K562 (cell line): Measurements from ENCODE around the gene SRF. TPM values are rescaled to one million over a fixed set of nuclear protein-coding genes. Genes with fewer than 3 reads are reported as not detected.

Experiments
- ATAC-seq: fragments of 200-7000 bp; cut with Tn5 transposase; 3 replicates; pipeline ENCODE4 v1.9.1; 2020; ENCODE audit warnings: moderate library complexity
- BruUV-seq: library from RNA; stranded (reverse); fragments of 400-500 nt; replicated peaks from 2 replicates; lab custom pipeline; 2021; lab: Mats Ljungman, UMichigan
- CTCF ChIA-PET: fragments of 300-600 bp; formaldehyde crosslinking; extraction: SDS; loops from one replicate; lab custom pipeline; 2021; ENCODE audit warnings: low intra/inter-chr PET ratio; lab: Yijun Ruan, JAX
- POLR2A ChIA-PET: fragments of 300-600, 350-650 bp; sonication (Branson Sonifier 250); formaldehyde crosslinking; extraction: SDS; loops from one replicate; lab custom pipeline; 2021; ENCODE audit warnings: antibody characterized with exemption, inconsistent platforms; lab: Yijun Ruan, JAX
- DNase-seq, 4 experiments: peaks; one replicate each; pipeline versions ENCODE4 v3.0.0 to v3.0.0-alpha.2; 2011 to 2018; ENCODE audit warnings: low spot score in 3 of 4, mixed read lengths in 3 of 4; ENCODE audit errors: extremely low read depth in 1 of 4
- FAIRE-seq: peaks from 2 replicates; lab custom pipeline; 2011; peaks lifted over from hg19 to GRCh38; lab: Jason Lieb, UNC
- H2AFZ ChIP-seq: 2 replicates; pipeline ENCODE4 v1.6.0; 2011; ENCODE audit warnings: low read depth, low read length, control low read depth, inconsistent platforms
- H3K27ac ChIP-seq: fragments of 200-600 bp; 3 replicates; pipeline ENCODE4 v1.8.0; 2011; ENCODE audit warnings: low read depth, mild to moderate bottlenecking, control low read depth, inconsistent platforms, low read length, moderate library complexity, mixed read lengths; ENCODE audit errors: extremely low read depth
- H3K27me3 ChIP-seq, 2 experiments: fragments of 300-600 bp in 1 of 2; 2 replicates in 1 of 2; 3 replicates in 1 of 2; pipeline versions ENCODE4 v1.6.0 to v1.8.0; 2011; ENCODE audit warnings: inconsistent platforms in 2 of 2, low read length in 2 of 2, mild to moderate bottlenecking in 1 of 2, mixed read lengths in 1 of 2, moderate library complexity in 1 of 2; ENCODE audit not compliant: control insufficient read depth in 2 of 2, insufficient read depth in 2 of 2
- H3K36me3 ChIP-seq: fragments of 300-600 bp; 3 replicates; pipeline ENCODE4 v1.8.0; 2011; ENCODE audit warnings: mild to moderate bottlenecking, low read length, inconsistent platforms; ENCODE audit not compliant: control insufficient read depth, insufficient read depth
- H3K4me1 ChIP-seq, 2 experiments: fragments of 200-600 bp in 1 of 2; replicated peaks in 1 of 2; 2 replicates in 1 of 2; 3 replicates in 1 of 2; pipeline versions ENCODE4 v1.5.1 to v1.8.0; 2011; ENCODE audit warnings: inconsistent platforms in 2 of 2, low read length in 2 of 2, mild to moderate bottlenecking in 1 of 2, mixed read lengths in 1 of 2, moderate library complexity in 1 of 2; ENCODE audit not compliant: control insufficient read depth in 2 of 2, insufficient read depth in 2 of 2
- H3K4me2 ChIP-seq: 2 replicates; pipeline ENCODE4 v1.6.1; 2011; ENCODE audit warnings: low read length, control low read depth, inconsistent platforms, mixed read lengths; ENCODE audit not compliant: insufficient read depth
- H3K4me3 ChIP-seq: fragments of 200-600 bp; sonication (generic), shearing (Covaris generic); 2 replicates; pipeline ENCODE4 v1.5.1; 2016; ENCODE audit warnings: control low read depth, inconsistent platforms
- H3K79me2 ChIP-seq: fragments of 200-600 bp; 3 replicates; pipeline ENCODE4 v1.8.0; 2011; ENCODE audit warnings: low read length, inconsistent platforms; ENCODE audit not compliant: control insufficient read depth, insufficient read depth
- H3K9ac ChIP-seq, 2 experiments: 2 replicates each; pipeline versions ENCODE4 v1.6.0 to v1.6.1; 2011; ENCODE audit warnings: low read depth in 2 of 2, low read length in 2 of 2, control low read depth in 1 of 2, inconsistent platforms in 1 of 2, mild to moderate bottlenecking in 1 of 2, mixed read lengths in 1 of 2; ENCODE audit not compliant: insufficient read depth in 1 of 2
- H3K9me1 ChIP-seq: one replicate; pipeline ENCODE4 v1.6.0; 2011; ENCODE audit warnings: inconsistent platforms, mild to moderate bottlenecking, low read length, moderate library complexity; ENCODE audit not compliant: control insufficient read depth, insufficient read depth
- H3K9me3 ChIP-seq: replicated peaks from 2 replicates; pipeline ENCODE4 v1.5.1; 2011; ENCODE audit warnings: low read depth, low read length, inconsistent platforms; ENCODE audit not compliant: control insufficient read depth, insufficient read depth
- H4K20me1 ChIP-seq: replicated peaks from 2 replicates; pipeline ENCODE4 v1.6.1; 2011; ENCODE audit warnings: low read length, inconsistent platforms, mixed read lengths; ENCODE audit not compliant: control insufficient read depth, insufficient read depth
- CEBPG ChIP-seq, 3 experiments: fragments of 200-800 bp in 1 of 3; sonication (Bioruptor generic) in 1 of 3; sonication (generic) in 1 of 3; formaldehyde crosslinking in 1 of 3; IDR thresholded peaks in 2 of 3; conservative IDR thresholded peaks in 1 of 3; 2 replicates each; pipeline versions ENCODE4 v1.6.1 to v1.8.0; 2016 to 2022; ENCODE audit warnings: missing compliant biosample characterization in 2 of 3, missing genetic modification characterization in 2 of 3, mild to moderate bottlenecking in 1 of 3, missing genetic modification reagents in 1 of 3
- CXXC5 ChIP-seq: fragments of 250-450 bp; sonication (Bioruptor Pico); IDR thresholded peaks from 2 replicates; pipeline ENCODE4 v1.8.0; 2022; ENCODE audit warnings: inconsistent platforms, mild to moderate bottlenecking, moderate library complexity
- NCOA1 ChIP-seq: fragments of 450-650 bp; IDR thresholded peaks from 2 replicates; pipeline ENCODE4 v1.6.1; 2016; ENCODE audit warnings: low read depth
- PTTG1 ChIP-seq: fragments of 450-650 bp; IDR thresholded peaks from 2 replicates; pipeline ENCODE4 v1.6.1; 2016; ENCODE audit warnings: low read depth, mild to moderate bottlenecking, missing genetic modification characterization, missing compliant biosample characterization
- RBBP5 ChIP-seq: fragments of 200-600 bp; sonication (generic); IDR thresholded peaks from 2 replicates; pipeline ENCODE4 v1.6.1; 2012; ENCODE audit warnings: borderline replicate concordance, mild to moderate bottlenecking, low read length, control low read depth, inconsistent platforms; ENCODE audit not compliant: insufficient read depth, poor library complexity, severe bottlenecking
- REST ChIP-seq, 2 experiments: fragments of 450-650 bp; formaldehyde crosslinking in 1 of 2; IDR thresholded peaks; 2 replicates each; pipeline versions ENCODE4 v1.4.0 to v1.6.1; 2014 to 2020; ENCODE audit warnings: mild to moderate bottlenecking in 2 of 2, borderline replicate concordance in 1 of 2, low read depth in 1 of 2
- ZNF146 ChIP-seq: IDR thresholded peaks from one replicate; pipeline ENCODE4 v1.6.1; 2018; ENCODE audit warnings: missing compliant biosample characterization; ENCODE audit not compliant: unreplicated experiment
- ZNF41 ChIP-seq: fragments of 250-450 bp; sonication (Bioruptor Pico); conservative IDR thresholded peaks from 2 replicates; pipeline ENCODE4 v1.4.0; 2020; ENCODE audit warnings: mild to moderate bottlenecking
- ZNF436 ChIP-seq: fragments of 250-450, 450-650 bp; sonication (Bioruptor Pico); formaldehyde crosslinking; IDR thresholded peaks from 2 replicates; pipeline ENCODE4 v1.7.0; 2020; ENCODE audit warnings: mild to moderate bottlenecking
- WGBS: fragments of 100-300 bp; shearing (Covaris generic); methylation state at CpG from one replicate; pipeline ENCODE4 v1.1.6; 2016; ENCODE audit warnings: low coverage, mixed read lengths; ENCODE audit not compliant: insufficient coverage; ENCODE audit errors: missing lambda C conversion rate; 5-methylcytosine and 5-hydroxymethylcytosine counted together
- in situ Hi-C: fragments of 300-500 bp; cut with MboI; formaldehyde crosslinking; loops from 4 replicates; pipeline ENCODE4 v1.15.0; 2018; ENCODE audit warnings: inconsistent platforms, mixed read lengths
- intact Hi-C: fragments of 100-400 bp; cut with micrococcal nuclease; formaldehyde crosslinking; loops from 2 replicates; pipeline ENCODE4 v1.14.2; 2022
- polyA plus RNA-seq, 8 experiments: library from polyadenylated mRNA; depleted of rRNA in 4 of 8; stranded (reverse) in 5 of 8; unstranded in 3 of 8; fragments of >200 nt; fragmentation: Nextera tagmentation in 2 of 8; fragmentation: Illumina TruSeq in 1 of 8; extraction: Ambion mirVana in 2 of 8; extraction: Trizol in 1 of 8; gene quantifications; 2 replicates each; pipeline versions ENCODE4 v1.2.1 to v1.2.3, GENCODE V29; 2011 to 2014; ENCODE audit warnings: inconsistent platforms in 1 of 8, missing spikeins in 1 of 8
- total RNA-seq, 7 experiments: library from RNA; depleted of rRNA in 6 of 7; stranded (reverse); fragments of >200 nt in 6 of 7; fragmentation: Illumina TruSeq in 2 of 7; extraction: Trizol in 2 of 7; gene quantifications; 2 replicates each; pipeline versions ENCODE4 v1.2.1 to v1.2.3, GENCODE V29; 2011 to 2021; ENCODE audit warnings: low replicate concordance in 1 of 7

The SRF gene
- total and polyA plus RNA-seq, 9 of the 15 experiments (the other 6 are each of a cell fraction or from before 2014, with no cell fraction given): 2.5 to 37.0 (median 24.6) TPM

GRCh38 chr6:43199912-43200311, 28.8 kb downstream of the SRF start:
- no TSS peak for BruUV-seq
- Histone ChIP-seq H3K4me1 (peaks cover 0 to 3% of the 10 kb centered on the region in 2 experiments; a peak in 2 of 5 replicates), H3K27me3 (no peaks in the 10 kb centered on the region), H3K9ac (no peak overlapping the region), H2AFZ (no peak overlapping the region), H3K79me2 (no peaks in the 10 kb centered on the region), H3K9me1 (no peaks in the 10 kb centered on the region), H3K27ac (no peak overlapping the region), H3K4me2 (no peak overlapping the region), H3K9me3 (no peaks in the 10 kb centered on the region), H4K20me1 (no peaks in the 10 kb centered on the region; the same call in 1 of the 2 replicates), H3K4me3 (no peak overlapping the region), H3K36me3 (peaks cover 9% of the 10 kb centered on the region; the same call in 1 of the 3 replicates)
- ATAC-seq (no peak), FAIRE-seq (no peak), DNase-seq (no peak)
- intact Hi-C loops: no loop called here
- POLR2A ChIA-PET: interaction anchor here (0.6 to 3.8 kb wide), 6 partner anchors 8 to 270 kb away, joined by 3 to 15 read pairs (median 6); no protein-coding TSS in a partner anchor
- CTCF ChIA-PET: no interaction called here
- WGBS: 28% methylated on average over 6 of the region's 6 CpGs
- TF ChIP-seq ZNF41 (CRISPR knock-in tag): no peak
- TF ChIP-seq CXXC5 (CRISPR knock-in tag): no peak
- no peak for TF ChIP-seq RBBP5
- TF ChIP-seq CEBPG (CRISPR knock-in tag; IDR thresholded peaks at IDR 0.05): no peak
- no peak for TF ChIP-seq CEBPG (tag; conservative IDR thresholded peaks at IDR 0.05 in 1 of 2, IDR thresholded peaks at IDR 0.05 in 1 of 2)
- no peak for TF ChIP-seq ZNF146 (CRISPR knock-in tag)
- TF ChIP-seq REST (IDR thresholded peaks at IDR 0.05; ENCODE audit: borderline replicate concordance): no peak
- no peak for TF ChIP-seq REST (CRISPR knock-in tag; IDR thresholded peaks at IDR 0.05; ENCODE audit: low read depth)
- no peak for TF ChIP-seq ZNF436 (CRISPR knock-in tag)
- TF ChIP-seq PTTG1 (tag): no peak
- TF ChIP-seq NCOA1: no peak
- in situ Hi-C loops: no loop called here
